Measurements from ENCODE around the gene RNF128.

DNA sequence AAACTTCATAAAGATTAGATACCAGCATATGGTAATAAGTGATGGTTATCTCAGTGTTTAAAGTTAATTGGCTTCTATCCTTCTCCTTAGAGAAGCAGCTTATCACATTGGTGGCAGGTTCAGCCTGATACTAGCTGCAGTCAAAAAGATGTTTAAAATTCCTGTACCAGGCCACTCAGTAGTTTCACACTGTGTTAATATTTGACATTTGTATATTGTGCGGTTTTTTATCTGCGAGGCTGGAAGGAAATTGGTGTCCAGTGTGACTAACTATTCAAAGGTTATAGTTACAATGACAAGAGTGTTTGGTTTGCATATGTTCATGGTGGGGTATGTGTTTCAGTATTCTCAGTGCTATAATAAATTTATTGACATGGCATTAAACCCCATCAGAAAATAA, 48.5 kb downstream of the RNF128 start:
- TF ChIP-seq, protein P1, sequence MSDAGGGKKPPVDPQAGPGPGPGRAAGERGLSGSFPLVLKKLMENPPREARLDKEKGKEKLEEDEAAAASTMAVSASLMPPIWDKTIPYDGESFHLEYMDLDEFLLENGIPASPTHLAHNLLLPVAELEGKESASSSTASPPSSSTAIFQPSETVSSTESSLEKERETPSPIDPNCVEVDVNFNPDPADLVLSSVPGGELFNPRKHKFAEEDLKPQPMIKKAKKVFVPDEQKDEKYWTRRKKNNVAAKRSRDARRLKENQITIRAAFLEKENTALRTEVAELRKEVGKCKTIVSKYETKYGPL (CRISPR knock-in tag; IDR thresholded peaks at IDR 0.05) = no peak
- TF ChIP-seq ELF4 (CRISPR knock-in tag; IDR thresholded peaks at IDR 0.05; ENCODE audit: borderline replicate concordance) (no peak), POLR2A (IDR thresholded peaks at IDR 0.05; ENCODE audit: insufficient read depth in 1 of 2, low read depth in 2 of 2, low read length in 2 of 2) (no peak), ZBTB1 (CRISPR knock-in tag; IDR thresholded peaks at IDR 0.05; ENCODE audit: borderline replicate concordance) (no peak), EP300 (IDR thresholded peaks at IDR 0.05; ENCODE audit: low read depth in 2 of 2, low read length in 2 of 2) (no peak), EP300 (CRISPR knock-in tag; IDR thresholded peaks at IDR 0.05; ENCODE audit: borderline replicate concordance) (no peak), RAD51 (IDR thresholded peaks at IDR 0.05; ENCODE audit: borderline replicate concordance) (no peak), CBX5 (CRISPR knock-in tag; IDR thresholded peaks at IDR 0.05; ENCODE audit: borderline replicate concordance) (no peak), TAF1 (CRISPR knock-in tag; IDR thresholded peaks at IDR 0.05) (no peak), KLF12 (CRISPR knock-in tag; IDR thresholded peaks at IDR 0.05; ENCODE audit: borderline replicate concordance) (no peak)
- TF ChIP-seq, protein P2, sequence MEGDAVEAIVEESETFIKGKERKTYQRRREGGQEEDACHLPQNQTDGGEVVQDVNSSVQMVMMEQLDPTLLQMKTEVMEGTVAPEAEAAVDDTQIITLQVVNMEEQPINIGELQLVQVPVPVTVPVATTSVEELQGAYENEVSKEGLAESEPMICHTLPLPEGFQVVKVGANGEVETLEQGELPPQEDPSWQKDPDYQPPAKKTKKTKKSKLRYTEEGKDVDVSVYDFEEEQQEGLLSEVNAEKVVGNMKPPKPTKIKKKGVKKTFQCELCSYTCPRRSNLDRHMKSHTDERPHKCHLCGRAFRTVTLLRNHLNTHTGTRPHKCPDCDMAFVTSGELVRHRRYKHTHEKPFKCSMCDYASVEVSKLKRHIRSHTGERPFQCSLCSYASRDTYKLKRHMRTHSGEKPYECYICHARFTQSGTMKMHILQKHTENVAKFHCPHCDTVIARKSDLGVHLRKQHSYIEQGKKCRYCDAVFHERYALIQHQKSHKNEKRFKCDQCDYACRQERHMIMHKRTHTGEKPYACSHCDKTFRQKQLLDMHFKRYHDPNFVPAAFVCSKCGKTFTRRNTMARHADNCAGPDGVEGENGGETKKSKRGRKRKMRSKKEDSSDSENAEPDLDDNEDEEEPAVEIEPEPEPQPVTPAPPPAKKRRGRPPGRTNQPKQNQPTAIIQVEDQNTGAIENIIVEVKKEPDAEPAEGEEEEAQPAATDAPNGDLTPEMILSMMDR (CRISPR knock-in tag; IDR thresholded peaks at IDR 0.05) = no peak

Measured in HepG2 (cell line).